ENCODE results near the gene PRKAR1B. TPM values are rescaled to one million over a fixed set of nuclear protein-coding genes. Genes with fewer than 3 reads are reported as not detected.

The PRKAR1B gene
- total RNA-seq, 1 experiment from 2014 or later = 8.2 TPM

GRCh38 chr7:690478-691360, 36.4 kb downstream of the PRKAR1B start:
- in situ Hi-C loops (cut with HindIII; ENCODE audit: low pct_unique_long_range_greater_than_20kb, low sequenced_read_pairs) = no loop called here
- no peak for DNase-seq (ENCODE audit: low read depth, low spot score)

DNA sequence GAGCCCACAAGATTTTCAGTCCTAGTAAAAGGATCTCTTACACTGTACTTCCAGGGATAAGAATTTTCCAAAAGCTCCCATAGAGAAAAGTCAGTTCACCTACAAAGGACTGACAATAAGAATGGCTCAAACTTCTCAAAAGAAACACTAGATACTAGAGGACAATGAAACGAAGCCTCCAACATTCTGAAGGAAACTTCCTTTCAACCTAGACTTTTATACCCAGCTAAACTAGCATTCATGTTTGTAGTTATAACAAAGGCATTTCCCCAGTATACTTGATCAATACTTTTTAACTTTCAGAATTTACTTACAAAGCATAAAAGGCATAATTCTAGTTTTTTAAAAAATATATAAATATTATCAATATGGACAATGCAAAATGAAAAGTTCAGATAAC, 41.5 kb downstream of the PRKAR1B start:
- in situ Hi-C loops (cut with HindIII; ENCODE audit: low pct_unique_long_range_greater_than_20kb, low sequenced_read_pairs) = no loop called here
- no peak for DNase-seq (ENCODE audit: low read depth, low spot score)

- no peak for DNase-seq (ENCODE audit: low read depth, low spot score)
- in situ Hi-C loops (cut with HindIII; ENCODE audit: low pct_unique_long_range_greater_than_20kb, low sequenced_read_pairs) = no loop called here
Observed at GRCh38 chr7:684416-684815, 42.7 kb downstream of the PRKAR1B start.

- DNase-seq (ENCODE audit: low read depth, low spot score) = no peak
- in situ Hi-C loops (cut with HindIII; ENCODE audit: low pct_unique_long_range_greater_than_20kb, low sequenced_read_pairs) = no loop called here
Observed at GRCh38 chr7:683526-684205, 43.4 kb downstream of the PRKAR1B start.

GRCh38 chr7:682810-683209, 44.3 kb downstream of the PRKAR1B start:
- in situ Hi-C loops (cut with HindIII; ENCODE audit: low pct_unique_long_range_greater_than_20kb, low sequenced_read_pairs) = no loop called here
- DNase-seq (ENCODE audit: low read depth, low spot score) = no peak

DNA sequence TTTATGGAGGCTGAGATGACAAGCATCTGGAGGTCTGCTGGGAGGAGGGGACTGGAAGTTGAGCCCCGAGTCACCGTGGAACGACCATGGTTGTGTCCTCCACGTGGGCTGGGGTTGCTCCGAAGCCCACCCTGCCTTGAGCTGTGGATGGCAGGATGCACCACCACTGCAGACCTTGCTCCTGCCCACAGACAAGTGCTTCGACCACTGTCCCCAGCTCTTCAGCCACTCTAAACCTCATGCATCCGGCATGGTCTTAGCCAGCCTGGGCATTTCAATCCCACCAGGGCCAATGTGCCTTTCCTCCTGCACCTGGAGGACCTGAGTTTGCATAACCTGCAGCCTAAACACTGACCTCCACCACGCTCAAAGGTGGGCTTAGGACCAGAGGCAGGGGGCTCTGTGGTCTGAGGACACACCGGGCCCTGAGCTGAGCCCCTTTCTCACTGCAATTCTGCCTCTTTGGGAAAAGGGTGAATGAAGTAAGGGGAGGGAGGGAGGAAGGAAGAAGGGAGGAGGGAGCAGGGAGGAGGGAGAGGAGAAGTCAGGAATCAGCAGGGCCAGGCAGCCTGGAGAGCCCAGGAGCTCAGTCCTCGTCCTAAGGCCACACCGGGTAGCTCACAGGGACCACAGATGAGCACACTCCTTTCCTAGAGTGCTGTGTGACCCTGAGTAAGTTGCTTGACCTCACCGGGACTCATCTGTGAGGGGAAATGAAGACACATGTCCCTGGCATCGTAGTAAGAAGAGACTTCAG, 45.4 kb downstream of the PRKAR1B start:
- in situ Hi-C loops (cut with HindIII; ENCODE audit: low pct_unique_long_range_greater_than_20kb, low sequenced_read_pairs) = no loop called here
- DNase-seq (ENCODE audit: low read depth, low spot score) = no peak

DNA sequence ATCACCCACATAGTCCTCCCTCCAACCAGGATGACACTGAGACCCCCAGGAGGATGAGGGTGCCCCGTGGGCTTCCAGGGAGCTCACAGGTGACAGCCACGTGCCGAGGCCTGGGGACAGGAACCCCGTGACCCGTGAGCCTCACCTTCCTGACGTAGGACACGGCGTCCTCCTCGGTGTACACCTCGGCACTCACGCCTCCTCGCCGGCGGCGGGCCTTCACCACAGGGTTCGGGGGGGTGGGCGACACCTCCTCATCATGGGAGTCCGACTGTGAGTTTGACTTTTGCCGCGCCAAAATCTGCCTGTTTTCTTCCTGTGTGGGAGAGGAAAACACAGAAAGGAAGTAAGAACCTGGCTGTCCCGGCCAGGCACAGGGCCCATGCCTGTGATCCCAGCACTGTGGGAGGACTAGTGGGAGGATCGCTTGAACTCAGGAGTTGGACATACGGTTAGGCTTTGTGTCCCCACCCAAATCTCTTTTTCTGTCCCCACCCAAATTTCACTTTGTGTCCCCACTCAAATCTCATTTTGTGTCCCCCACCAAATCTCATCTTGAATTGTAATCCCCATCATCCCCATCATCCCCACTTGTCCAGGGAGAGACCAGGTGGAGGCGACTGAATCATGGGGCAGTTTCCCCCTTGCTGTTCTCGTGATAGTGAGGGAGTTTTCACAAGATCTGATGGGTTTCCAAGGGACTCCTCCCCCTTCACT, 46.5 kb downstream of the PRKAR1B start:
- in situ Hi-C loops (cut with HindIII; ENCODE audit: low pct_unique_long_range_greater_than_20kb, low sequenced_read_pairs) = no loop called here
- no peak for DNase-seq (ENCODE audit: low read depth, low spot score)

GRCh38 chr7:676972-677385, 50.1 kb downstream of the PRKAR1B start:
- no peak for DNase-seq (ENCODE audit: low read depth, low spot score)
- in situ Hi-C loops (cut with HindIII; ENCODE audit: low pct_unique_long_range_greater_than_20kb, low sequenced_read_pairs) = no loop called here

DNA sequence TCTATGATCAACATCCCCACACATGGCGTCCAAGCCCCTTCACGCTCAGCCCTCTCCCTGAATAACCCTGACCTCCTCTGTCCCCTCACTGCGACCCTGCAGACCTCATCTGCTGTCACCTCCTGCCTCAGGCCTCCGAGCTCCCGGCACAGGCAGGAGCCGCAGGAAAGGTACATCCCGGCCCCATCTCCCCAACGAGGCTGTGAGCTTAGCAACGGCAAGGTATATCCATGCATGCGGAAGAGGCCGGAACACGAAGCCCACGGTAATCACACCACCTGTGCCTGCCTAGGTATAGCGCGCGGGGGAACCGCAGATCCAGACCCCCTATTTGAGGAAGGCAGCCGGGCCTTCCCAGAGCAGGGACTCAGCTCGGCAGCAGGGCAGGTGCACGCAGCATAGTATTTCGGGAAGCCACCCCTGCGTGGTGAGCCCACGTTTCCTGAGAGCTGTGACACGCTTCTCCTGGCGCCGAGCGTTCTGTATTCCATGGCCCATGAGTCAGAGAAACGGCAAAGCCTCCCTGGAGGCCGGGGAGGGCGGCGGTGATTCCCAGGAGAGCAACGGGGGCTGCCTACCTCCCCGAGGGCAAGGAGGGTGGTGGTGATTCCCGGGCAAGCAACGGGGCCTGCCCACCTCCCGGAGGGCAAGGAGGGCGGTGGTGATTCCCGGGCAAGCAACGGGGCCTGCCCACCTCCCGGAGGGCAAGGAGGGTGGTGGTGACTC, 50.7 kb downstream of the PRKAR1B start:
- in situ Hi-C loops (cut with HindIII; ENCODE audit: low pct_unique_long_range_greater_than_20kb, low sequenced_read_pairs) = no loop called here
- no peak for DNase-seq (ENCODE audit: low read depth, low spot score)

GRCh38 chr7:674454-675410, 52.3 kb downstream of the PRKAR1B start:
- in situ Hi-C loops (cut with HindIII; ENCODE audit: low pct_unique_long_range_greater_than_20kb, low sequenced_read_pairs) = no loop called here
- DNase-seq (ENCODE audit: low read depth, low spot score) = peak; percentile 88

- in situ Hi-C loops (cut with HindIII; ENCODE audit: low pct_unique_long_range_greater_than_20kb, low sequenced_read_pairs) = no loop called here
- DNase-seq (ENCODE audit: low read depth, low spot score) = no peak
Observed at GRCh38 chr7:673681-674453, 53.2 kb downstream of the PRKAR1B start.

DNA sequence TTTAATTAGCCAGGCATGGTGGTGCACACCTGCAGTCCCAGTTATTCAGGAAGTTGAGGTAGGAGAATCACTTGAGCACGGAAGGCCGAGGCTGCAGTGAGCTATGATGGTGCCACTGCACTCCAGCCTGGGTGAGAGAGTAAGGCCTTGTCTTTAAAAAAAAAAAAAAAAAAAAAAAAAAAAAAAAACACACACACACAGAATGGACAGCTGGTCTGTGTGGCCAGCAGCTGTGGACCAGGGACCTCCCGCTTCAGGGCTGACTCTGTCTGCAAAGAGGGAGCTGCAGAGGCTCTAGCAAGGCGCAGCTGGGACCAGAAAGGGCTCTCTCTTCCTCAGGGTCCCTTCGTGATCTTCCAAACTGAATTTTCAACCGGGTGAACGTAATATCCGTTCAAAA, 54.2 kb downstream of the PRKAR1B start:
- DNase-seq (ENCODE audit: low read depth, low spot score) = no peak
- in situ Hi-C loops (cut with HindIII; ENCODE audit: low pct_unique_long_range_greater_than_20kb, low sequenced_read_pairs) = no loop called here

DNA sequence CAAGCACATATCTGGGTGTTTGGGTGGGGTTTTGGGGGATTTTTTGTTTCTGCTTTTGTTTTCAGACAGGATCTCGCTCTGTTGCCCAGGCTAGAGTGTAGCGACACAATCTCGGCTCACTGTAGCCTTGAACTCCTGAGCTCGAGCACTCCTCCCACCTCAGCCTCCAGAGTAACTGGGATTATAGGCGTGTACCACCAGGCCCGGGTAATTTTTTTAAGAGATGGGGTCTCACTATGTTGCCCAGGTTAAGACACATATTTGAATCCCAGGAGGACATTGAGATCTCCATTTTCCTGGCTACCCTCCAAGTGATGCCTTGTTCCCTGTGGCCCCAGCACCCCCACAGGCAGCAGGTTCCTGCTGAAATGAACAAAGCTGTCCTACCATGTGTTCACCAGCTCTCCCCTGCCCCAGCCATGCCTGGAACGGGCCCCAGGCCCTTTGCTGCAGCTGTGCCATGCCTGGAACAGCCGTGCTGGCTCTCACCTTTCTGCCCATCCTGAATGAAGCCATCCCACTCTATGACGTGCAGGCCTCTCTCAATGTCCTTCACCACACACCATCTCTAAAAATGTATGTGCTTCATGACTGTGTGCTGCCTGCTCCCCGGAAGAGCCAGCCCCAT, 55.6 kb downstream of the PRKAR1B start:
- DNase-seq (ENCODE audit: low read depth, low spot score) = no peak
- in situ Hi-C loops (cut with HindIII; ENCODE audit: low pct_unique_long_range_greater_than_20kb, low sequenced_read_pairs) = no loop called here

GRCh38 chr7:670501-671390, 56.3 kb downstream of the PRKAR1B start:
- in situ Hi-C loops (cut with HindIII; ENCODE audit: low pct_unique_long_range_greater_than_20kb, low sequenced_read_pairs) = no loop called here
- no peak for DNase-seq (ENCODE audit: low read depth, low spot score)

Measured in SK-MEL-5 (cell line).